ENCODE results near the gene SAMD3.
A peak's percentile ranks its signal among the peaks of the same experiment; 100 is the strongest.

The SAMD3 gene

GRCh38 chr6:130206479-130206878 lies 16.3 kb downstream of the SAMD3 start:
- Histone ChIP-seq H3K4me2 (ENCODE audit: low read length) (no peak overlapping the region), H3K4me1 (ENCODE audit: low read length) (peaks cover 22% of the 10 kb centered on the region), H3K9ac (ENCODE audit: low read length) (no peak overlapping the region), H3K4me3 (ENCODE audit: low read length) (no peak overlapping the region), H4K20me1 (ENCODE audit: insufficient read depth, low read length) (no peaks in the 10 kb centered on the region), H3K27ac (ENCODE audit: low read length) (no peak overlapping the region), H3K36me3 (replicated peaks; ENCODE audit: low read depth, low read length) (no peaks in the 10 kb centered on the region), H3K79me2 (ENCODE audit: low read length) (no peaks in the 10 kb centered on the region), H2AFZ (ENCODE audit: low read depth, low read length) (no peak overlapping the region), H3K9me3 (ENCODE audit: insufficient read depth, low read length) (no peaks in the 10 kb centered on the region), H3K27me3 (ENCODE audit: low read depth, low read length) (no peaks in the 10 kb centered on the region)
- TF ChIP-seq CTCF (IDR thresholded peaks at IDR 0.05; ENCODE audit: low read depth, low read length) = no peak
- no peak for TF ChIP-seq EZH2phosphoT487 (IDR thresholded peaks at IDR 0.05; ENCODE audit: low read depth)

GRCh38 chr6:130204322-130204721 lies 18.4 kb downstream of the SAMD3 start:
- no peak overlapping the region for H3K4me3 ChIP-seq (ENCODE audit: low read length)
- no peaks in the 10 kb centered on the region for H3K9me3 ChIP-seq (ENCODE audit: insufficient read depth, low read length)
- H3K36me3 ChIP-seq (replicated peaks; ENCODE audit: low read depth, low read length) = no peaks in the 10 kb centered on the region
- no peak overlapping the region for H3K9ac ChIP-seq (ENCODE audit: low read length)
- H3K27ac ChIP-seq (ENCODE audit: low read length) = no peak overlapping the region
- H3K79me2 ChIP-seq (ENCODE audit: low read length) = no peaks in the 10 kb centered on the region
- 0 out of 2 replicates have a peak overlapping the region, but pooled peaks have one; percentile 76 for H3K4me2 ChIP-seq (ENCODE audit: low read length)
- H3K4me1 ChIP-seq (ENCODE audit: low read length) = peaks cover 21% of the 10 kb centered on the region
- H3K27me3 ChIP-seq (ENCODE audit: low read depth, low read length) = no peaks in the 10 kb centered on the region
- TF ChIP-seq CTCF (IDR thresholded peaks at IDR 0.05; ENCODE audit: low read depth, low read length) (no peak), EZH2phosphoT487 (IDR thresholded peaks at IDR 0.05; ENCODE audit: low read depth) (no peak)
- H4K20me1 ChIP-seq (ENCODE audit: insufficient read depth, low read length) = no peaks in the 10 kb centered on the region
- no peak overlapping the region for H2AFZ ChIP-seq (ENCODE audit: low read depth, low read length)

GRCh38 chr6:130203370-130203769 lies 19.4 kb downstream of the SAMD3 start:
- H2AFZ ChIP-seq (ENCODE audit: low read depth, low read length) = no peak overlapping the region
- no peak overlapping the region for H3K27ac ChIP-seq (ENCODE audit: low read length)
- H3K36me3 ChIP-seq (replicated peaks; ENCODE audit: low read depth, low read length) = no peaks in the 10 kb centered on the region
- no peaks in the 10 kb centered on the region for H3K9me3 ChIP-seq (ENCODE audit: insufficient read depth, low read length)
- no peaks in the 10 kb centered on the region for H3K27me3 ChIP-seq (ENCODE audit: low read depth, low read length)
- no peak overlapping the region for H3K9ac ChIP-seq (ENCODE audit: low read length)
- H3K79me2 ChIP-seq (ENCODE audit: low read length) = no peaks in the 10 kb centered on the region
- 0 out of 2 replicates have a peak overlapping the region, but pooled peaks have one; percentile 10 for H3K4me3 ChIP-seq (ENCODE audit: low read length)
- peaks cover 21% of the 10 kb centered on the region for H3K4me1 ChIP-seq (ENCODE audit: low read length)
- peak overlapping the region; percentile 76 for H3K4me2 ChIP-seq (ENCODE audit: low read length)
- TF ChIP-seq EZH2phosphoT487 (IDR thresholded peaks at IDR 0.05; ENCODE audit: low read depth) (no peak), CTCF (IDR thresholded peaks at IDR 0.05; ENCODE audit: low read depth, low read length) (no peak)
- H4K20me1 ChIP-seq (ENCODE audit: insufficient read depth, low read length) = no peaks in the 10 kb centered on the region

GRCh38 chr6:130202782-130203181 lies 20.0 kb downstream of the SAMD3 start:
- peaks cover 21% of the 10 kb centered on the region for H3K4me1 ChIP-seq (ENCODE audit: low read length)

More at GRCh38 chr6:130202782-130203181, 20.0 kb downstream of the SAMD3 start:
- no peaks in the 10 kb centered on the region for H3K36me3 ChIP-seq (replicated peaks; ENCODE audit: low read depth, low read length)
- H4K20me1 ChIP-seq (ENCODE audit: insufficient read depth, low read length) = no peaks in the 10 kb centered on the region
- H3K27ac ChIP-seq (ENCODE audit: low read length) = no peak overlapping the region
- no peaks in the 10 kb centered on the region for H3K79me2 ChIP-seq (ENCODE audit: low read length)
- H3K27me3 ChIP-seq (ENCODE audit: low read depth, low read length) = no peaks in the 10 kb centered on the region
- TF ChIP-seq CTCF (IDR thresholded peaks at IDR 0.05; ENCODE audit: low read depth, low read length) = no peak
- no peak for TF ChIP-seq EZH2phosphoT487 (IDR thresholded peaks at IDR 0.05; ENCODE audit: low read depth)
- peak overlapping the region; percentile 53 for H2AFZ ChIP-seq (ENCODE audit: low read depth, low read length)
- H3K4me2 ChIP-seq (ENCODE audit: low read length) = peak overlapping the region; percentile 76
- no peak overlapping the region for H3K9ac ChIP-seq (ENCODE audit: low read length)
- no peaks in the 10 kb centered on the region for H3K9me3 ChIP-seq (ENCODE audit: insufficient read depth, low read length)
- H3K4me3 ChIP-seq (ENCODE audit: low read length) = peak overlapping the region; percentile 44
